GM12872 (cell line): ENCODE results near the gene PPDPF.

Experiments used
- CTCF ChIP-seq: IDR thresholded peaks from 3 replicates; pipeline ENCODE4 v1.5.1; 2011; ENCODE audit warnings: low read depth, mild to moderate bottlenecking, low read length, moderate library complexity; ENCODE audit not compliant: insufficient read depth

The PPDPF gene

GRCh38 chr20:63565699-63566335 is 45.3 kb downstream of the PPDPF start:
- TF ChIP-seq CTCF = no peak

DNA sequence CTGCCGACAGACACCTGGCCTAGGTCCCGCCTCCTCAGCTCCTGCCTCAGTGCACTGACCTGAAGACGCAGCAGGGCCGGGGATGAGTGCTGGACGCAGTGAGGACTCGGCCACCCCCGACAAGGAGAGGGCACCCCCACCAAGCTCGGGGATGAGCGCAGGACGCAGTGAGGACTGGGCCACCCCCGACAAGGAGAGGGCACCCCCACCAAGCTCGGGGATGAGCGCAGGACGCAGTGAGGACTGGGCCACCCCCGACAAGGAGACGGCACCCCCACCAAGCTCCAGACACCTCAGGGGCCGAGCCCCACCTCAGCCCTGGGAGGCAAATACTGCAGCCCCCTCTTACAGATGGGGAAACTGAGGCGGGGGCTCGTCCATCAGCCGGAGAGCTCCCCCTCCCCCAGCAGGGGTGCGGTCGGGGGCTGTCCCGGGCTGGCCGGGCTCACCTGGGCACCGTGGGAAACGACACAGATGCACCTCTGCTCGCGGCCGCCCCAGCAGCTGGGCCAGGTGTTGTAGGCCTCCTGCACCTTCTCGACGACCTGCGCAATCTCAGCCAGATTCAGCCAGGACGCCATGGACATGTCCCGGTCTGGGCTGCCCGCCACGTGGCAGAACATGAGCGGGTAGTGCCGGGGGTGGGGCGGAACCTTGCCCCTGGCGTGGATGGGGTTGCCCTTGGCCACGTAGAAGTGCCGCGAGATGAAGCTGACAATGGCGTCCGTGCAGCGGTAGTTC is 46.0 kb downstream of the PPDPF start:
- no peak for TF ChIP-seq CTCF

DNA sequence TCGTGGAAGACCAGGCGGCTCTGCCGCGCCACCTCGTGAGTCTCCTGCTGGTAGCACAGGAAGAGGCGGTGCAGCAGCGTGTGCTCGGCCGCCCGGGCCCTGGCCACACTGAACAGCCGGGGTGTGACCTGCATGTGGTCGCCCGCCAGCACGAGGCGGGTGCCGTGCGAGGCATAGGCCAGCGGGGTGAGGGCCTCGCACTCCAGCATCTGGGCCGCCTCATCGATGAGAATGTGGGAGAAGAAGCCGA is 46.5 kb downstream of the PPDPF start:
- TF ChIP-seq CTCF = no peak

- no peak for TF ChIP-seq CTCF
Observed at GRCh38 chr20:63567386-63568169, 47.0 kb downstream of the PPDPF start.

- no peak for TF ChIP-seq CTCF
Observed at GRCh38 chr20:63568170-63568981, 47.8 kb downstream of the PPDPF start.

DNA sequence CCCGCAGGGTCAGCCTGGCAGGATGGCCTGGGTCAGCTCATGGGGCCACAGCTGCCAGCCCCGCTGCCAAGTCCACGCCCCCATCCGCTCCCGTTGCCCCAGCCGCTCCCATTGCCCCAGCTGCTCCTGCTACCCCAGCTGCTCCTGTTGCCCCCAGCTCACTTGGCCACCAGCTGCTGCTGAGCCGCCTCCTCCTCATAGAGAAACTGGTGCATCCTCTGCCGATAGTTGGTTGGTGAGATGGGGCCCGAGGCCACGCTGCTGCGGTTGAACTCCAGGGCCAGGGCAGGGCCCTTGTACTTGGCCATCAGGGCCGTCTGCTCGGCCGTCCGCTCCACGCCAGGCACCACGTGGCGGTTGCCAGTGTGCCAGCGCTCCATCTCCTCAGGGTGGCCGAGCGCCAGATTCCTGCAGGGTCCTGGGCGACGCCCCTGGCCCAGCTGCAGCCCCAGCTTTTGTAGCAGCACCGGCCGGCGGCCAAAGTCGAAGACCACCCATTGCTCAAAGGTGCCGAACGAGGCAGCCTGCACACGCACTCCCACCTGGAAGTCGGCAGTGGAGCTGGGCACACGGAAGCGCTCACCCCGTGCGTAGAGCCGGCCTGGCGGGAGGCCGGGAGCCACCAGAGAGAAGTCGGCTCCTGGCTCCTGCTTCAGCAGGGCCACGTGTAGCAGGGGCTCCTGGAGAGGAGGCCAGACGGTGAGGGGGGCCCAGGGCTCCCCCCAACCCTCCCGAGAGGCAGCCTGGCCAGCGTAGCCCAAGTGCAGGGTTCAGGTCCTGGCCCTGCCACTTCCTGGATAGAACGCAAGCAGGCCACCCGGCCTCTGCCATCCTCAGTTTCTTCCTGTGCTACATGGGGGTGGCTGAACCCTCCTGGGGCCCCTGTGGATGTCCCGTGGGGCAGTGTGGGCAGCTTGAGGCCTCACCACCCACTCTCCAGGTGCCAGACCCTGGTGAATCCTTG is 48.7 kb downstream of the PPDPF start:
- TF ChIP-seq CTCF = no peak
